H1 (cell line): ENCODE measurements around the gene MAS1L. TPM values are rescaled to one million over a fixed set of nuclear protein-coding genes. Genes with fewer than 3 reads are reported as not detected.

Experiments used
- BCL11A ChIP-seq, 2 experiments: IDR thresholded peaks; one replicate each; pipeline ENCODE4 v1.6.1; 2011; ENCODE audit warnings: low read depth in 2 of 2, low read length in 2 of 2, mild to moderate bottlenecking in 2 of 2
- E2F6 ChIP-seq: IDR thresholded peaks from 2 replicates; pipeline ENCODE4 v1.6.1; 2012; ENCODE audit warnings: inconsistent platforms
- JUND ChIP-seq: IDR thresholded peaks from 2 replicates; pipeline ENCODE4 v1.6.1; 2011; ENCODE audit warnings: mild to moderate bottlenecking, improper control_type of control experiment, low read length
- MAX ChIP-seq: IDR thresholded peaks from 2 replicates; pipeline ENCODE4 v1.6.1; 2012; ENCODE audit warnings: inconsistent platforms
- SIN3A ChIP-seq, 2 experiments: IDR thresholded peaks in 1 of 2; conservative IDR thresholded peaks in 1 of 2; 2 replicates each; pipeline ENCODE4 v1.6.1; 2011 to 2012; ENCODE audit warnings: low read length in 2 of 2, improper control_type of control experiment in 1 of 2, low read depth in 1 of 2, mild to moderate bottlenecking in 1 of 2
- TEAD4 ChIP-seq: IDR thresholded peaks from 2 replicates; pipeline ENCODE4 v1.6.1; 2012; ENCODE audit warnings: low read depth, low read length, inconsistent platforms, mixed read lengths
- polyA plus RNA-seq, 7 experiments: library from polyadenylated mRNA; depleted of rRNA in 3 of 7; stranded (reverse) in 5 of 7; unstranded in 2 of 7; fragments of >200 nt in 5 of 7; fragments of 200-250 nt in 2 of 7; gene quantifications; 1 replicate in 5 of 7; 2 replicates in 1 of 7; 4 replicates in 1 of 7; pipeline versions ENCODE4 v1.2.1 to v1.2.3, GENCODE V29; 2011 to 2013; ENCODE audit warnings: missing spikeins in 2 of 7, mixed read lengths in 2 of 7
- total RNA-seq: library from RNA; stranded (reverse); fragmentation: NEBNext Ultra II Directional; extraction: Animal tissue kit (Norgen Biotek cat#: 25700); gene quantifications from 2 replicates; pipeline ENCODE4 v1.2.1, GENCODE V29; 2021

The MAS1L gene
- total and polyA plus RNA-seq, 2 of the 8 experiments (the other 6 are each of a cell fraction or from before 2014, with no cell fraction given) = not detected

- no peak for TF ChIP-seq E2F6
- TF ChIP-seq BCL11A (IDR thresholded peaks at IDR 0.05; ENCODE audit: low read depth in 2 of 2, low read length in 2 of 2) = no peak
- no peak for TF ChIP-seq JUND
- no peak for TF ChIP-seq TEAD4
- no peak for TF ChIP-seq SIN3A (conservative IDR thresholded peaks at IDR 0.05 in 1 of 2, IDR thresholded peaks at IDR 0.05 in 1 of 2; ENCODE audit: low read depth in 1 of 2, low read length in 2 of 2)
- TF ChIP-seq MAX = no peak
- TF ChIP-seq, all 59 proteins: peak for 0
These were observed 39.4 kb upstream of the MAS1L start (continued) for GRCh38 chr6:29527126-29527525.
